Measurements from ENCODE around the gene UBE2I.

The UBE2I gene

GRCh38 chr16:1364510-1364909 is 55.1 kb downstream of the UBE2I start:
- DNase-seq: no peak

- DNase-seq: no peak
Observed at GRCh38 chr16:1366060-1366711, 56.8 kb downstream of the UBE2I start.

DNA sequence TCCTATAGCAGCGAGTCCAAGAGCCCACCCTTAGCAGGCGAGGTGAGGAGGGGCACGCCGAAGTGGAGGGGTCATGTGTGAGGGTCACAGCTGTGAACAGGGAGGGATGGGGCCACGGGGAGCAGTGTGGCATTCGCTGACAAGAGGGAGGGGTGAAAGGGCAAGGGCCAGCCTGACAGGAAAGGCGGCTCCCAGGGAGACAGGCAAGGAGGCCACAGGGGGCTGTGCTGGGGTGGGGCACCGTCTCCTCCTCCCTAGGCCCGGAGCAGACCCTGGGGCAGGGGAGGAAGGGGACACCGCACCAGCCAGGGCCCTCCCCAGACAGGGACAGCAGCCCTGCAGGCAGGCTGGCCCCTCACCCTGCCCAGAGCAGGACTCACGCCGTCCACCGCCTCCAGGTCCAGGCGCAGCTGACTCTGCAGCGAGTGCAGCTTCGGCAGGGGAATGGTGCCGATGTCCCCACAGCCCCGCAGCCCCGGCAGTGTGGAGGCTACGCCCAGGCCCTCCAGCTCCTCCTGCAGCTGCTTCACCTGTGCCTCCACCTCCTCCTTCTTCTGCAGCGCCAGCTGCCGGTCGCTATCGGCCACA is 57.4 kb downstream of the UBE2I start:
- no peak for DNase-seq

DNA sequence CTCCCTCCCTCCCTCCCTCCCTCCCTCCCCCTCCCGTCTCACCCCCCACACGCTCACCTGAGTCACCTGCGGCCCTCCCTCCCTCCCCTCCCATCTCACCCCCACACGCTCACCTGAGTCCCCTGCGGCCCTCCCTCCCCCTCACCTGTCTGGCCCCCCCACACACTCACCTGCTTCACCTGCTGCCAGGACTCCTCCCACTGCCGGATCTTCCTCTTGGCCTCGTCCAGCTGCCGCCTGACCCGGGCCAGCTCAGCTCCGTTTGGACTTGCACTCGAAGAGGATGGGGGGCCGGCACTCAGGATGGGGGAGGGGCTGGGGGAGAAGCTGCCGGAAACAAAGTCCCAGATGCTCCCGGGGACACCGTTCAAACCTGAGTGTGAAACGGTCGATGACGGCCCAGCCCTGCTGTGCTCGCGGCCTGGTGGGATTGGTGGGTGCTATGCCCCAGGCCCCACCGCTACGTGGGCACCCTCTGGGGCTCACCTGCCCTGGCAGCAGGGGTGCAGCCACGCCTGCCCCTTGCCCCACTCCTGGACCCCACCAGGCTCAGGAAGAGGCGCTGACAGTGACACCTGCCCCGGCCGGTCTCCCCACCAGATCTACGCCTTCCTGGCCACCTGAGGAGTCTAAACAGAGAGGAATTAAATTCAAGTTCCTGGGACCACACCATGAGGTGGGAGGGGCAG is 58.2 kb downstream of the UBE2I start:
- DNase-seq: no peak

DNA sequence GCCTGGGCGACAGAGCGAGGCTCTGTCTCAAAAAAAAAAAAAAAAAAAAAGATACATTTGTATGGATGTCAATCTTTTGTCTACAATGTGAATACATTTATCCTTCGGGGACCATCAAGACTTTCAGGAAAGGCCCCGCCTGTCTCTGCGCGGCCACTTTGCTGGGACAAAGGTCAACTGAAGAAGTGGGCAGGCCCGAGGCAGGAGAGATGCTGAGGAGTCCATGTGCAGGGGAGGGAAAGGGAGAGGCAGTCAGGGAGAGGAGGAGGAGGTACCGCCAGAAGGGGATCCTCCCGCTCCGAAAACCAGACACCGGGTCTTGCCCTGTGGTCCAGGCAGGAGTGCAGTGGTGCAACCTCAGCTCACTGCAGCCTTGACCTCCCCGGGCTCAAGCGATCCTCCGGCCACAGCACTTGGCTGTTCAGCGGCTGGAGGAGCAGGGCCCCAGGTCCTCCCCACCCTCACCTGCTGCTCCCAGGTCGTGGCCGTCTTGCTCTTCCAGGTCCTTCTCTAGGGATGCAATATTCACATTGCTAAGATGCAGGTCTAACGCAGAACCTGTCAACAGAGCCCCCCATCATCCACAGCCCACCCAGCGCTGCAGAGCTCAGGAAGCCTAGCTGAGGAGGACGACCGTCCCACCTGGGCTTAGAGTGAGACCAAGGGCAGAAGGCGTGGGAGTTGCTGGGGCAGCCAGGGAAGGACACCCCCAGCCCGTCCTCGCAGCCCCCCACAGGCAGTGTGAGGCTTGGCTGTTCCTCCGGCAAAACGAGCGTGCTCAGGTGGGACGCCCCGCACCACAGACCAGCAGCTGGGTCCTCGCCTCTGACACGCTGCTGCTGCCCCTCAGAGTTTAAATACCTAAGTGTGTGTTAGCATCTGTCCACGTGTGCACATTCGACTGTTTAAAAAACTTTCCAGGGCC is 61.9 kb downstream of the UBE2I start:
- no peak for DNase-seq

DNA sequence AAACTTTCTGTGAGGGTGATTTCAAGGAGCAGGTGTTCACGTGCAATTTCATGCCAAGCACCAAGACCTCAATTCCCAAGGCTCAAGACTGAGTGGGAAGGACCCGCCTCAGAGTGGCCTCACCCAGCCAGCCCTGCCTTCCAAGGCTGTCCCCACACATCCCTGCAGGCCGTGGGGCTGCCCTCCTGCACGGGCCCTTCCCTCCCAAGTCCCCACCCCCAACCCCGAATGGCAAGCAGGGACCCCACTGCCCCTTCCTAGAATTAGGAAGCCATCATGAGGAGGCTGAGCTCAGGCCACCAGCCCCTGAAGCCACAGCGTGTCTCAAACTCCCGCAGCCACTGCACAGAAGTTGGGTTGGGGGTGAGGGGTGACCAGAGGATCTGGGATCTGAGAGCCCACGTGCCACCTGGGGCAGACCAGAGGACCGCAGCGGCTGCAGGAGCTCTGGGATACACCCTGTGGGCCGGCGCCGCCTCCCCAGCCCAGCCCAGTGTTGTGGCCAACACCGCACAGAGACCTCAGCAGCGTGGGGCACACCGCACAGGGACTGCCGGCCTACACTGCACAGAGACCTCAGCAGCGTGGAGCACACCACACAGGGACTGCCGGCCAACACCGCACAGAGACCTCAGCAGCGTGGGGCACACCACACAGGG is 63.0 kb downstream of the UBE2I start:
- DNase-seq: no peak

DNA sequence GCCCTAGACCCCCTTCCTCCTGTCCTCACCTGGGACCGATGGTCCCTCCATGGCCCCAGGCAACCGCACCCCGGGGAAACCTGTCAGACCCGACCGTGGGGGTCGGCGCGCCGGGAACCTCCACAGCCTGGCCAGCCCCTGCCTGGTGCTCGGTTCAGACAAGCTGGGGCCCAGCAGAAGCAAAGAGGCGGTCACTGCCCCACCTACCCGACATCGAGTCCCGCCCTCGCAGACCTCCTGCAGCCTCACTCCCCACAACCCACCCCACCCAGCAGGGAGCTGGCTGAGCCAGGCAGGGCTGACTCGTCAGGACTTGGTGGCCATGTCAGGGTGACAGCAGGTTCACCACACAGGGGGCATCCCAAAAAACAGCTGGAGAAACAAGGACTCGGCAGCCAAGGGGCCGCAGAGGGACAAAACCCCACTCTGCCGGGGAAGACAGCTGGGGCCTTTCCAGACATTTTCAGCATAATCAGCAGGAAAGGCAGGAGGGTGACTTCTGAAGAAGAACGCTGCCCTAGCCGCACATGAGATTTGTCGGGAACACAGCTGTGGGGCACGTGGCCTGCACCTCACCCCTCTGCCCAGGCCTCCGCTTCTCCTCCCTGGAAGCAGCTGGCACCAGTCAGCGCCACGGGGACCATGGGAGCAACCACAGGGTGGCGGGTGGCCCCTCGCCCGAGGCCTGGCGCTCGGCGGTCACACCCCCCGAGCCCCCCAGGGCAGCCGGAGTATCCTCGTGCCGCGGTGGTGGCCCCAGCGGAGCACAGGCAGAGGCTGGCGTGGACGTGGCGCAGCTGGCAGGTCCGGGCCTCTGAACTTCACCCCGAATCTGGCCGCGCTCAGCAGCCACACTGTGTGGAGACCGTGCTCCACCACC is 65.2 kb downstream of the UBE2I start:
- no peak for DNase-seq

DNA sequence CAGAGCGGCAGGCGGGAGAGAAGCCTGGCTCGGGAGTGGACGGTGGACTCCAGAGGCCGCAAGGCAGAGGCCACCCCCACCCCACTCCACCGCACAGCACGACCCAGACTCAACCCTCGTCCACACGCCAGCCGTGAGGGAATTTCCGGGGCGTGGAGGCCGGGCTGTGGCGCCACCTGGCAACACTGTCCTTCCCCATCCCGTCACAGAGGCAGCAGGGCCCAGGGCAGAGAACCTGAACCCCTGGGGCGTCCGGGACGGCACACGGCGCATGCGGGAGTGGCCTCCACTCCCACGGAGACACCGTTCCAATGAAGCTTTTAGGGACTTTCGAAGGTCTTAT is 65.8 kb downstream of the UBE2I start:
- no peak for DNase-seq

DNA sequence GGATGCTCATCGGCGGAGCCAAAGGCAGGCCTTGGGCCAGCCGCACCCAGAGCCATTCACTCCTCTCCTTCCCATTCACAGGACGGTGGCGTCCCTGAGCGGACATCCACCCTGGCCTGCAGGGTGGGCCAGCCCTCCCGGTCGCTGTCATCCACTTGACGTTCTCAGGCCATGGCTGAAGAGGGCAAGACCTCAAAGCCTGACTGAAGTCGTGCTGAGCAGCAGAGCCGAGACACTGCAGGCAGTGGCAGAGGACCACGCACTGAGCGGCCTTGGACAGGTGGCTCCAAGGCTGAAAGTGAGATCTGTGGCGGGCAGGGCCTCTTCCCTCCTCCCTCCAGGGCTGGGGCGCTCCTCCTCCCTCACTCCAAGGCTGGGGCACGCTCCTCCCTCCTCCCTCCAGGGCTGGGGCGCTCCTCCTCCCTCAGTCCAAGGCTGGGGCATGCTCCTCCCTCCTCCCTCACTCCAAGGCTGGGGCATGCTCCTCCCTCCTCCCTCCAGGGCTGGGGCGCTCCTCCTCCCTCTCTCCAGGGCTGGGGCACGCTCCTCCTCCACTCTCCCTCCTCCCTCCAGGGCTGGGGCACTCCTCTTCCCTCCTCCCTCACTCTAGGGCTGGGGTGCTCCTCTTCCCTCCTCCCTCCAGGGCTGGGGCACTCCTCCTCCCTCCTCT is 66.4 kb downstream of the UBE2I start:
- DNase-seq: no peak
